ENCODE results near the gene SMARCB1. TPM values are rescaled to one million over a fixed set of nuclear protein-coding genes. Genes with fewer than 3 reads are reported as not detected.
A peak's percentile ranks its signal among the peaks of the same experiment; 100 is the strongest.
"Not testable (repeated sequence)": the region's sequence is repeated elsewhere in the genome, so short reads cannot be mapped to it uniquely, and the experiment has no call there.

Gene SMARCB1
- total RNA-seq, 4 donors from 2014 or later, result 33.7 to 61.3 (median 54.7) TPM

GRCh38 chr22:23862103-23862502 lies 75.3 kb downstream of the SMARCB1 start:
- 83% methylated on average over 3 of the region's 3 CpGs; no CpG with 5 or more reads in 1 of the 2 donors for WGBS, 2 donors (ENCODE audit: low coverage in 1 of 2)
- H3K9me3 ChIP-seq, result no peaks in the 10 kb centered on the region
- no peak overlapping the region for H3K27ac ChIP-seq
- peaks cover 0 to 15% (median 9%) of the 10 kb centered on the region in 4 donors for H3K4me1 ChIP-seq
- H3K4me3 ChIP-seq, result no peak overlapping the region
- no peak for DNase-seq
- no peaks in the 10 kb centered on the region for H3K36me3 ChIP-seq
- intact Hi-C loops (cut with DNase I; ENCODE audit: low total_unique reads), result no loop called here
- H3K27me3 ChIP-seq, result no peaks in the 10 kb centered on the region
- TF ChIP-seq EP300 (IDR thresholded peaks at IDR 0.05; ENCODE audit: low read depth) (no peak), CTCF (IDR thresholded peaks at IDR 0.05) (peak in 2 of 5 experiments; percentile 41 to 42), POLR2AphosphoS5 (IDR thresholded peaks at IDR 0.05) (no peak)
- in situ Hi-C loops (cut with MboI; ENCODE audit: low pct_ligation_motif_present in 1 of 4, low pct_unique_long_range_greater_than_20kb in 1 of 4, low sequenced_read_pairs in 3 of 4), result no loop called here

GRCh38 chr22:23864499-23865154 lies 77.9 kb downstream of the SMARCB1 start:
- H3K27ac ChIP-seq; H3K4me3 ChIP-seq; H3K4me1 ChIP-seq; intact Hi-C loops (cut with DNase I; ENCODE audit: low total_unique reads); H3K9me3 ChIP-seq; H3K27me3 ChIP-seq; H3K36me3 ChIP-seq; DNase-seq; in situ Hi-C loops (cut with MboI; ENCODE audit: low pct_ligation_motif_present in 1 of 4, low pct_unique_long_range_greater_than_20kb in 1 of 4, low sequenced_read_pairs in 3 of 4): not testable (repeated sequence)
- 77 to 80% methylated on average over 6 to 9 of the region's 11 CpGs for WGBS, 2 donors (ENCODE audit: low coverage in 1 of 2)

- TF ChIP-seq POLR2AphosphoS5 (IDR thresholded peaks at IDR 0.05), result no peak
- no peak for TF ChIP-seq POLR2A (IDR thresholded peaks at IDR 0.05)
- no peak for TF ChIP-seq EP300 (IDR thresholded peaks at IDR 0.05; ENCODE audit: low read depth)
- TF ChIP-seq CTCF (IDR thresholded peaks at IDR 0.05), result no peak
These were observed 81.8 kb downstream of the SMARCB1 start for GRCh38 chr22:23868580-23868979.

GRCh38 chr22:23874871-23875270 lies 88.1 kb downstream of the SMARCB1 start:
- TF ChIP-seq CTCF (IDR thresholded peaks at IDR 0.05) (no peak), POLR2A (IDR thresholded peaks at IDR 0.05) (no peak), EP300 (IDR thresholded peaks at IDR 0.05; ENCODE audit: low read depth) (no peak), POLR2AphosphoS5 (IDR thresholded peaks at IDR 0.05) (no peak)
- no peaks in the 10 kb centered on the region for H3K36me3 ChIP-seq
- in situ Hi-C loops (cut with MboI; ENCODE audit: low pct_ligation_motif_present in 1 of 4, low pct_unique_long_range_greater_than_20kb in 1 of 4, low sequenced_read_pairs in 3 of 4) (no loop called here), intact Hi-C loops (cut with DNase I; ENCODE audit: low total_unique reads) (no loop called here)
- no peaks in the 10 kb centered on the region for H3K27me3 ChIP-seq
- H3K4me3 ChIP-seq, result no peak overlapping the region
- no peak for DNase-seq
- H3K4me1 ChIP-seq, result no peaks in the 10 kb centered on the region
- no peaks in the 10 kb centered on the region for H3K9me3 ChIP-seq
- H3K27ac ChIP-seq, result no peak overlapping the region
- 80 to 94% methylated on average over 2 to 4 of the region's 4 CpGs for WGBS, 2 donors (ENCODE audit: low coverage in 1 of 2)

More at GRCh38 chr22:23868580-23868979, 81.8 kb downstream of the SMARCB1 start:
- Histone ChIP-seq H3K27ac (no peak overlapping the region), H3K9me3 (no peaks in the 10 kb centered on the region), H3K27me3 (no peaks in the 10 kb centered on the region), H3K36me3 (peaks cover 0 to 3% (median 0%) of the 10 kb centered on the region in 4 donors), H3K4me1 (no peaks in the 10 kb centered on the region), H3K4me3 (no peak overlapping the region)
- WGBS, 2 donors (ENCODE audit: low coverage in 1 of 2), result 94% methylated on average over 4 of the region's 4 CpGs; no CpG with 5 or more reads in 1 of the 2 donors
- intact Hi-C loops (cut with DNase I; ENCODE audit: low total_unique reads) (no loop called here), in situ Hi-C loops (cut with MboI; ENCODE audit: low pct_ligation_motif_present in 1 of 4, low pct_unique_long_range_greater_than_20kb in 1 of 4, low sequenced_read_pairs in 3 of 4) (no loop called here)
- DNase-seq, result no peak

GRCh38 chr22:23875801-23876200 lies 89.0 kb downstream of the SMARCB1 start:
- no peaks in the 10 kb centered on the region for H3K9me3 ChIP-seq
- no peaks in the 10 kb centered on the region for H3K36me3 ChIP-seq
- intact Hi-C loops (cut with DNase I; ENCODE audit: low total_unique reads), result no loop called here
- 88% methylated on average over 2 of the region's 2 CpGs; no CpG with 5 or more reads in 1 of the 2 donors for WGBS, 2 donors (ENCODE audit: low coverage in 1 of 2)
- H3K27me3 ChIP-seq, result no peaks in the 10 kb centered on the region
- in situ Hi-C loops (cut with MboI; ENCODE audit: low pct_ligation_motif_present in 1 of 4, low pct_unique_long_range_greater_than_20kb in 1 of 4, low sequenced_read_pairs in 3 of 4), result no loop called here
- TF ChIP-seq POLR2A (IDR thresholded peaks at IDR 0.05) (no peak), EP300 (IDR thresholded peaks at IDR 0.05; ENCODE audit: low read depth) (no peak)
- H3K4me3 ChIP-seq, result no peak overlapping the region
- no peak overlapping the region for H3K27ac ChIP-seq
- H3K4me1 ChIP-seq, result no peaks in the 10 kb centered on the region
- no peak for DNase-seq

Measured in transverse colon (tissue), 4 donors.